ENCODE measurements around the gene NAA10.

The NAA10 gene

GRCh38 chrX:153930011-153930910, 4.6 kb downstream of the NAA10 start:
- Histone ChIP-seq H3K4me3 (ENCODE audit: low read depth in 1 of 5, low read length in 5 of 5) (no peak overlapping the region), H3K36me3 (ENCODE audit: control insufficient read depth in 5 of 5, insufficient read depth in 5 of 5, low read length in 5 of 5) (peaks cover 0 to 32% (median 23%) of the 10 kb centered on the region in 5 donors), H3K4me1 (ENCODE audit: control insufficient read depth in 5 of 5, insufficient read depth in 5 of 5, low read length in 5 of 5) (peaks cover 3 to 55% (median 47%) of the 10 kb centered on the region in 5 donors), H3K9ac (ENCODE audit: low read length in 5 of 5) (no peak overlapping the region), H3K27me3 (ENCODE audit: control insufficient read depth in 5 of 5, insufficient read depth in 4 of 5, low read length in 5 of 5) (peaks cover 3 to 15% (median 9%) of the 10 kb centered on the region in 5 donors), H3K9me3 (ENCODE audit: control insufficient read depth in 5 of 5, low read length in 5 of 5) (no peaks in the 10 kb centered on the region), H3K27ac (ENCODE audit: low read depth, low read length) (no peak overlapping the region)

- no peak overlapping the region for H3K27ac ChIP-seq (ENCODE audit: low read depth, low read length)
Measured at GRCh38 chrX:153929576-153929975, 5.3 kb downstream of the NAA10 start.

GRCh38 chrX:153928846-153929245, 6.0 kb downstream of the NAA10 start:
- Histone ChIP-seq H3K9me3 (ENCODE audit: control insufficient read depth in 5 of 5, low read length in 5 of 5) (no peaks in the 10 kb centered on the region), H3K4me1 (ENCODE audit: control insufficient read depth in 5 of 5, insufficient read depth in 5 of 5, low read length in 5 of 5) (peaks cover 3 to 61% (median 54%) of the 10 kb centered on the region in 5 donors), H3K27me3 (ENCODE audit: control insufficient read depth in 5 of 5, insufficient read depth in 4 of 5, low read length in 5 of 5) (peaks cover 4 to 17% (median 10%) of the 10 kb centered on the region in 5 donors), H3K27ac (ENCODE audit: low read depth, low read length) (no peak overlapping the region), H3K9ac (ENCODE audit: low read length in 5 of 5) (no peak overlapping the region), H3K36me3 (ENCODE audit: control insufficient read depth in 5 of 5, insufficient read depth in 5 of 5, low read length in 5 of 5) (peaks cover 0 to 32% (median 23%) of the 10 kb centered on the region in 5 donors), H3K4me3 (ENCODE audit: low read depth in 1 of 5, low read length in 5 of 5) (peak overlapping the region in 2 of 5 donors; percentile 14 to 48)

More at GRCh38 chrX:153929576-153929975, 5.3 kb downstream of the NAA10 start:
- peaks cover 3 to 60% (median 53%) of the 10 kb centered on the region in 5 donors for H3K4me1 ChIP-seq (ENCODE audit: control insufficient read depth in 5 of 5, insufficient read depth in 5 of 5, low read length in 5 of 5)
- peaks cover 0 to 32% (median 23%) of the 10 kb centered on the region in 5 donors for H3K36me3 ChIP-seq (ENCODE audit: control insufficient read depth in 5 of 5, insufficient read depth in 5 of 5, low read length in 5 of 5)
- H3K4me3 ChIP-seq (ENCODE audit: low read depth in 1 of 5, low read length in 5 of 5), result no peak overlapping the region
- H3K9ac ChIP-seq (ENCODE audit: low read length in 5 of 5), result no peak overlapping the region
- no peaks in the 10 kb centered on the region for H3K9me3 ChIP-seq (ENCODE audit: control insufficient read depth in 5 of 5, low read length in 5 of 5)
- H3K27me3 ChIP-seq (ENCODE audit: control insufficient read depth in 5 of 5, insufficient read depth in 4 of 5, low read length in 5 of 5), result peaks cover 4 to 15% (median 10%) of the 10 kb centered on the region in 5 donors

- H3K9ac ChIP-seq (ENCODE audit: low read length in 5 of 5), result peak overlapping the region in 4 of 5 donors; percentile 59 to 74 (median 66)
- H3K27me3 ChIP-seq (ENCODE audit: control insufficient read depth in 5 of 5, insufficient read depth in 4 of 5, low read length in 5 of 5), result peaks cover 7 to 19% (median 10%) of the 10 kb centered on the region in 5 donors
- peaks cover 0 to 32% (median 23%) of the 10 kb centered on the region in 5 donors for H3K36me3 ChIP-seq (ENCODE audit: control insufficient read depth in 5 of 5, insufficient read depth in 5 of 5, low read length in 5 of 5)
- H3K4me3 ChIP-seq (ENCODE audit: low read depth in 1 of 5, low read length in 5 of 5), result peak overlapping the region; percentile 61 to 76 (median 71)
- H3K27ac ChIP-seq (ENCODE audit: low read depth, low read length), result peak overlapping the region; percentile 69
- no peaks in the 10 kb centered on the region for H3K9me3 ChIP-seq (ENCODE audit: control insufficient read depth in 5 of 5, low read length in 5 of 5)
- H3K4me1 ChIP-seq (ENCODE audit: control insufficient read depth in 5 of 5, insufficient read depth in 5 of 5, low read length in 5 of 5), result peaks cover 4 to 61% (median 53%) of the 10 kb centered on the region in 5 donors
Measured at GRCh38 chrX:153927922-153928760, 6.7 kb downstream of the NAA10 start.

GRCh38 chrX:153927672-153927921, 7.2 kb downstream of the NAA10 start:
- peaks cover 4 to 66% (median 56%) of the 10 kb centered on the region in 5 donors for H3K4me1 ChIP-seq (ENCODE audit: control insufficient read depth in 5 of 5, insufficient read depth in 5 of 5, low read length in 5 of 5)

GRCh38 chrX:153926858-153927671, 7.8 kb downstream of the NAA10 start:
- Histone ChIP-seq H3K9ac (ENCODE audit: low read length in 5 of 5) (peak overlapping the region; percentile 11 to 74 (median 63)), H3K4me3 (ENCODE audit: low read depth in 1 of 5, low read length in 5 of 5) (peak overlapping the region; percentile 56 to 75 (median 62)), H3K9me3 (ENCODE audit: control insufficient read depth in 5 of 5, low read length in 5 of 5) (no peaks in the 10 kb centered on the region), H3K27me3 (ENCODE audit: control insufficient read depth in 5 of 5, insufficient read depth in 4 of 5, low read length in 5 of 5) (peaks cover 7 to 19% (median 10%) of the 10 kb centered on the region in 5 donors), H3K36me3 (ENCODE audit: control insufficient read depth in 5 of 5, insufficient read depth in 5 of 5, low read length in 5 of 5) (peaks cover 0 to 28% (median 19%) of the 10 kb centered on the region in 5 donors), H3K4me1 (ENCODE audit: control insufficient read depth in 5 of 5, insufficient read depth in 5 of 5, low read length in 5 of 5) (peaks cover 4 to 71% (median 58%) of the 10 kb centered on the region in 5 donors), H3K27ac (ENCODE audit: low read depth, low read length) (peak overlapping the region; percentile 69)

More at GRCh38 chrX:153927672-153927921, 7.2 kb downstream of the NAA10 start:
- H3K9ac ChIP-seq (ENCODE audit: low read length in 5 of 5), result peak overlapping the region; percentile 11 to 74 (median 63)
- H3K27me3 ChIP-seq (ENCODE audit: control insufficient read depth in 5 of 5, insufficient read depth in 4 of 5, low read length in 5 of 5), result peaks cover 7 to 19% (median 10%) of the 10 kb centered on the region in 5 donors
- peaks cover 0 to 32% (median 23%) of the 10 kb centered on the region in 5 donors for H3K36me3 ChIP-seq (ENCODE audit: control insufficient read depth in 5 of 5, insufficient read depth in 5 of 5, low read length in 5 of 5)
- peak overlapping the region; percentile 69 for H3K27ac ChIP-seq (ENCODE audit: low read depth, low read length)
- H3K4me3 ChIP-seq (ENCODE audit: low read depth in 1 of 5, low read length in 5 of 5), result peak overlapping the region; percentile 61 to 76 (median 71)
- no peaks in the 10 kb centered on the region for H3K9me3 ChIP-seq (ENCODE audit: control insufficient read depth in 5 of 5, low read length in 5 of 5)

- Histone ChIP-seq H3K4me1 (ENCODE audit: control insufficient read depth in 5 of 5, insufficient read depth in 5 of 5, low read length in 5 of 5) (peaks cover 4 to 77% (median 64%) of the 10 kb centered on the region in 5 donors), H3K27me3 (ENCODE audit: control insufficient read depth in 5 of 5, insufficient read depth in 4 of 5, low read length in 5 of 5) (peaks cover 7 to 22% (median 14%) of the 10 kb centered on the region in 5 donors), H3K9me3 (ENCODE audit: control insufficient read depth in 5 of 5, low read length in 5 of 5) (no peaks in the 10 kb centered on the region), H3K9ac (ENCODE audit: low read length in 5 of 5) (peak overlapping the region in 2 of 5 donors; percentile 10 to 32), H3K36me3 (ENCODE audit: control insufficient read depth in 5 of 5, insufficient read depth in 5 of 5, low read length in 5 of 5) (peaks cover 0 to 22% (median 13%) of the 10 kb centered on the region in 5 donors), H3K4me3 (ENCODE audit: low read depth in 1 of 5, low read length in 5 of 5) (peak overlapping the region in 3 of 5 donors; percentile 22 to 62 (median 61)), H3K27ac (ENCODE audit: low read depth, low read length) (peak overlapping the region; percentile 23)
Measured at GRCh38 chrX:153926552-153926857, 8.3 kb downstream of the NAA10 start.

- Histone ChIP-seq H3K4me1 (ENCODE audit: control insufficient read depth in 5 of 5, insufficient read depth in 5 of 5, low read length in 5 of 5) (peaks cover 4 to 83% (median 65%) of the 10 kb centered on the region in 5 donors), H3K27ac (ENCODE audit: low read depth, low read length) (peak within 1 kb of the TSS; percentile 69), H3K9me3 (ENCODE audit: control insufficient read depth in 5 of 5, low read length in 5 of 5) (no peaks in the 10 kb centered on the region), H3K36me3 (ENCODE audit: control insufficient read depth in 5 of 5, insufficient read depth in 5 of 5, low read length in 5 of 5) (peaks cover 0 to 17% (median 8%) of the 10 kb centered on the region in 5 donors), H3K27me3 (ENCODE audit: control insufficient read depth in 5 of 5, insufficient read depth in 4 of 5, low read length in 5 of 5) (peaks cover 10 to 27% (median 18%) of the 10 kb centered on the region in 5 donors), H3K4me3 (ENCODE audit: low read depth in 1 of 5, low read length in 5 of 5) (peak within 1 kb of the TSS; percentile 36 to 75 (median 61)), H3K9ac (ENCODE audit: low read length in 5 of 5) (peak within 1 kb of the TSS in 3 of 5 donors; percentile 41 to 74 (median 63))
Measured at GRCh38 chrX:153925739-153926551, 8.9 kb downstream of the NAA10 start, which contains the start of gene ARHGAP4. ARHGAP4 (minus strand) TSS chrX:153926264; CDS start chrX:153926202, 62 bp downstream.

Data from subcutaneous abdominal adipose tissue (tissue), 5 donors.